ENCODE measurements around the gene MAPT. TPM values are rescaled to one million over a fixed set of nuclear protein-coding genes. Genes with fewer than 3 reads are reported as not detected.

MAPT gene
- total RNA-seq, 3 donors from 2014 or later (not counting 1 experiment from before 2014, with no cell fraction given) = 0.14 to 1.3 (median 0.58) TPM

- intact Hi-C loops (cut with micrococcal nuclease) = no loop called here
- peak overlapping the region; percentile 35 for H3K4me3 Mint-ChIP-seq
Measured at GRCh38 chr17:45896803-45897693, 2.7 kb downstream of the MAPT start.

DNA sequence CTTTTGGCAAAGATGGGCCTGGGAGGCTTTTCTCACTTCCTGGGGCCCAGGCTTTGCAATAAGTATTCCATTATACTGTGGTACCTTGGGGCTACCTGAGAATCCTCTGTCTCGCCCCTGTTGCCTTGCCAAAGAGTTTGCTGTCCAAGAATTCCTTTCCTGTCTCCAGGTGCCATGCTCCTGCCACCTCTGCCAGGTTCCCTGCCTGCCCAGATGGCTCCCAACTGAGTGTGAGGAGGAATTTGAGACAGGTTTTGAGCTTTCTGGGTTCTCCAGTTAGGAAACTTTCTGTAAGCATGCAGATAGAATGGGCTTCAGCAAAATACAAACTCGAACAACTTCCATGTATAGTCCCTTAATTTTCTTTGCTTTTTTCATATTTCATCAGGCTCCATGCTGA lies 5.8 kb downstream of the MAPT start:
- Histone ChIP-seq H3K27me3 (ENCODE audit: control insufficient read depth, insufficient read depth, low read length) (peaks cover 36% of the 10 kb centered on the region), H3K36me3 (ENCODE audit: control insufficient read depth, insufficient read depth, low read length) (no peaks in the 10 kb centered on the region), H3K4me3 (ENCODE audit: low read length) (no peak overlapping the region), H3K27ac (ENCODE audit: low read length) (no peak overlapping the region), H3K9me3 (ENCODE audit: control insufficient read depth, insufficient read depth, low read length) (no peaks in the 10 kb centered on the region), H3K4me1 (ENCODE audit: control insufficient read depth, insufficient read depth, low read length) (peaks cover 21% of the 10 kb centered on the region)
- intact Hi-C loops (cut with micrococcal nuclease) = no loop called here
- TF ChIP-seq, protein P1, sequence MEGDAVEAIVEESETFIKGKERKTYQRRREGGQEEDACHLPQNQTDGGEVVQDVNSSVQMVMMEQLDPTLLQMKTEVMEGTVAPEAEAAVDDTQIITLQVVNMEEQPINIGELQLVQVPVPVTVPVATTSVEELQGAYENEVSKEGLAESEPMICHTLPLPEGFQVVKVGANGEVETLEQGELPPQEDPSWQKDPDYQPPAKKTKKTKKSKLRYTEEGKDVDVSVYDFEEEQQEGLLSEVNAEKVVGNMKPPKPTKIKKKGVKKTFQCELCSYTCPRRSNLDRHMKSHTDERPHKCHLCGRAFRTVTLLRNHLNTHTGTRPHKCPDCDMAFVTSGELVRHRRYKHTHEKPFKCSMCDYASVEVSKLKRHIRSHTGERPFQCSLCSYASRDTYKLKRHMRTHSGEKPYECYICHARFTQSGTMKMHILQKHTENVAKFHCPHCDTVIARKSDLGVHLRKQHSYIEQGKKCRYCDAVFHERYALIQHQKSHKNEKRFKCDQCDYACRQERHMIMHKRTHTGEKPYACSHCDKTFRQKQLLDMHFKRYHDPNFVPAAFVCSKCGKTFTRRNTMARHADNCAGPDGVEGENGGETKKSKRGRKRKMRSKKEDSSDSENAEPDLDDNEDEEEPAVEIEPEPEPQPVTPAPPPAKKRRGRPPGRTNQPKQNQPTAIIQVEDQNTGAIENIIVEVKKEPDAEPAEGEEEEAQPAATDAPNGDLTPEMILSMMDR (IDR thresholded peaks at IDR 0.05) = no peak
- H3K27ac Mint-ChIP-seq = no peak overlapping the region
- peaks cover 27 to 36% of the 10 kb centered on the region in 2 donors for H3K27me3 Mint-ChIP-seq (ENCODE audit: low read depth in 2 of 2)
- H3K4me3 Mint-ChIP-seq = no peak overlapping the region
- peaks cover 0 to 3% of the 10 kb centered on the region in 2 donors for H3K4me1 Mint-ChIP-seq
- ATAC-seq = no peak
- DNase-seq = no peak
- no peaks in the 10 kb centered on the region for H3K9me3 Mint-ChIP-seq
- no peaks in the 10 kb centered on the region for H3K36me3 Mint-ChIP-seq
- 58% methylated on average over 2 of the region's 2 CpGs for WGBS (ENCODE audit: insufficient coverage)

More at GRCh38 chr17:45896803-45897693, 2.7 kb downstream of the MAPT start:
- Mint-ChIP-seq H3K36me3 (no peaks in the 10 kb centered on the region), H3K27me3 (ENCODE audit: low read depth in 2 of 2) (peaks cover 29 to 30% of the 10 kb centered on the region in 2 donors), H3K4me1 (peaks cover 5 to 13% of the 10 kb centered on the region in 2 donors), H3K27ac (no peak overlapping the region), H3K9me3 (no peaks in the 10 kb centered on the region)
- ATAC-seq = no peak
- H3K4me1 ChIP-seq (ENCODE audit: control insufficient read depth, insufficient read depth, low read length) = peaks cover 31% of the 10 kb centered on the region
- H3K4me3 ChIP-seq (ENCODE audit: low read length) = no peak overlapping the region
- TF ChIP-seq, protein P1 (IDR thresholded peaks at IDR 0.05) = no peak
- no peak overlapping the region for H3K27ac ChIP-seq (ENCODE audit: low read length)
- H3K9me3 ChIP-seq (ENCODE audit: control insufficient read depth, insufficient read depth, low read length) = no peaks in the 10 kb centered on the region
- 7% methylated on average over 67 of the region's 67 CpGs for WGBS (ENCODE audit: insufficient coverage)
- peaks cover 38% of the 10 kb centered on the region for H3K27me3 ChIP-seq (ENCODE audit: control insufficient read depth, insufficient read depth, low read length)
- no peaks in the 10 kb centered on the region for H3K36me3 ChIP-seq (ENCODE audit: control insufficient read depth, insufficient read depth, low read length)
- peak in 1 of 2 donors; percentile 7 for DNase-seq

DNA sequence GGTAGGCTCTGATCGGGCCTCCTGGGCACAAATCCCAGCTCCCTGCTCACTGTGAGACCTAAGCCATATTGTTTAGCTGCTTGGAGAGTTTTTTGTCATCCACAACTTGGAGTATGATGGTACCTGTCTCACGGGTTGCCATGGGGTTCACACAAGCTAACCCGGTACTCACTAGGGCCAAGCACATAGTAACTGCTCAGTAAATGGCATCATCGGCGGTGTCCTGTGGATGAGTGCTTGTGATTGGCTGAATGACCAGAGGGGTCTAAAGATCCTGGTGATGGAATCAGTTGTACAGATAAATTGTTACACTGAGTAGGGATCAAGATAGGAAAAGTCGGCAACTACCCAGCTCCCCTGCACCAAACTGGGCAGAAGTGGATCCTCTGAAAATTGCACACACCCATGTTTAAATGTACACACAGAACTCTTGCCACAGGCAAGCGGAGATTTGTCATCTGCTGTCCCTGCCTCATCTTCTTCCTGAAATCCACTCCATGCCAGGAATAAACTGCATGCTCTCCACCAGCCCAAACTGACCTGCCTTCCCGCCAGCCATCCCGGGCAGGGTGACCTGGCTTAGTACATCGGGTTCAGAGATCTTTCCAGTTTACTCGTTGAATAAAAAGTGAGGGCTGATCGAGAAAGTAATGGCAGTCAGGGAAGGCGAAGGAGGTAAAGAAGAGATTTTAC lies 6.5 kb downstream of the MAPT start:
- Mint-ChIP-seq H3K4me1 (no peaks in the 10 kb centered on the region), H3K9me3 (no peaks in the 10 kb centered on the region), H3K27ac (no peak overlapping the region), H3K36me3 (no peaks in the 10 kb centered on the region), H3K4me3 (no peak overlapping the region), H3K27me3 (ENCODE audit: low read depth in 2 of 2) (peaks cover 27 to 36% of the 10 kb centered on the region in 2 donors)
- no peak overlapping the region for H3K4me3 ChIP-seq (ENCODE audit: low read length)
- intact Hi-C loops (cut with micrococcal nuclease) = no loop called here
- DNase-seq (no peak), ATAC-seq (no peak)
- TF ChIP-seq, protein P1 (IDR thresholded peaks at IDR 0.05) = no peak
- H3K27ac ChIP-seq (ENCODE audit: low read length) = no peak overlapping the region
- peaks cover 33% of the 10 kb centered on the region for H3K27me3 ChIP-seq (ENCODE audit: control insufficient read depth, insufficient read depth, low read length)
- peaks cover 13% of the 10 kb centered on the region for H3K4me1 ChIP-seq (ENCODE audit: control insufficient read depth, insufficient read depth, low read length)
- no peaks in the 10 kb centered on the region for H3K9me3 ChIP-seq (ENCODE audit: control insufficient read depth, insufficient read depth, low read length)
- H3K36me3 ChIP-seq (ENCODE audit: control insufficient read depth, insufficient read depth, low read length) = no peaks in the 10 kb centered on the region
- WGBS (ENCODE audit: insufficient coverage) = 91% methylated on average over 13 of the region's 13 CpGs

Measured in natural killer cell (primary cell).